Uterus (tissue), 2 donors: ENCODE results near the gene GRIK4.

Experiments used
- CTCF ChIP-seq, 4 experiments: fragments of 200-600 bp in 2 of 4; fragments of 450-650 bp in 2 of 4; sonication (generic) in 2 of 4; IDR thresholded peaks; one replicate each; pipeline ENCODE4 v1.5.1; 2016 to 2019; ENCODE audit warnings: antibody characterized with exemption in 4 of 4, mild to moderate bottlenecking in 2 of 4, moderate library complexity in 1 of 4
- POLR2A ChIP-seq, 2 donors: fragments of 450-650 bp; IDR thresholded peaks; one replicate each; pipeline ENCODE4 v1.6.1; 2016; ENCODE audit warnings: antibody characterized with exemption in 2 of 2, mild to moderate bottlenecking in 1 of 2, moderate library complexity in 1 of 2

GRCh38 chr11:120637131-120637530, 125.6 kb downstream of the GRIK4 start:
- TF ChIP-seq CTCF (IDR thresholded peaks at IDR 0.05) (no peak), POLR2A (IDR thresholded peaks at IDR 0.05) (no peak)
